GM18867 (cell line): ENCODE data around the gene ROBO4.

Source experiments
- ATAC-seq: cut with Tn5 transposase; IDR thresholded peaks from one replicate; pipeline ENCODE4 v1.9.1; 2021; ENCODE audit warnings: mild to moderate bottlenecking, moderate library complexity; ENCODE audit not compliant: unreplicated experiment

The ROBO4 gene

DNA sequence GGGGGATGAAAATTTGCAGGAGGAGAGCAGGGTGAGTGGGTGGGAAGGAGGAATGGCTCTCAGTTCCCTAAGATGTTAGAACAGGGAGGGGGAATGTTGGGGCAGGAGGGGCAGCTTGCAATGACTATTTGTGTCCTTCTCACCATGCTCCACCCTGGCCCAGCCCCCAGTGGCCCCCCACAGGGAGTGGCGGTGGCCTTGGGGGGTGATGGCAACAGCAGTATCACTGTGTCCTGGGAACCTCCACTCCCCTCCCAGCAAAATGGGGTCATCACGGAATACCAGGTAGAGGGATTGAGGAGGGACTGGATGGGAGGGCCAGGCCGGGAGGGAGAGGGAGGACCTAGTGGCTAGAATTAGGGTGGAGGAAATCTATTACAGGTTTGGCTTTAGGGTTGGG, 22.3 kb downstream of the ROBO4 start:
- ATAC-seq = no peak

- no peak for ATAC-seq
Measured at GRCh38 chr11:124874571-124875255, 23.0 kb downstream of the ROBO4 start.

- ATAC-seq = no peak
Measured at GRCh38 chr11:124873951-124874350, 23.7 kb downstream of the ROBO4 start.

GRCh38 chr11:124872741-124873140, 24.9 kb downstream of the ROBO4 start:
- ATAC-seq = no peak

- ATAC-seq = no peak
Measured at GRCh38 chr11:124872280-124872679, 25.4 kb downstream of the ROBO4 start.

DNA sequence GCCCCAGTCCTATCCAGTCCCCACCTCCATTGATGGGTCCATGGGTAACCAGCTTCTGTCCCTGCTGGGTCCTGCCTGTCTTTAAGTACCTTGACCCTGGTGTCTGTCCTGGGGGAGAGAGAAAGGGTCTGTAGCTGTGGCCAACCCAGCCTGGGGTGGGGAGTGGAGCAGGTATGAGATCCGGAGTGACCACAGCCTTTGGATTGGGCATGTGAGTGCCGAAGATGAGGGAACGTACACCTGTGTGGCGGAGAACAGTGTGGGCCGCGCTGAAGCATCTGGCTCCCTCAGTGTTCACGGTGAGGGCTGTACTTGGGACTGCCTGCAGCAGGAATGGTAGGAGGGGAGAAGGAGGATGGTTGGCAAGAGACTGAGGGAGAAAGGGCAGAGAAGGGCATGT, 27.2 kb downstream of the ROBO4 start:
- ATAC-seq = no peak

DNA sequence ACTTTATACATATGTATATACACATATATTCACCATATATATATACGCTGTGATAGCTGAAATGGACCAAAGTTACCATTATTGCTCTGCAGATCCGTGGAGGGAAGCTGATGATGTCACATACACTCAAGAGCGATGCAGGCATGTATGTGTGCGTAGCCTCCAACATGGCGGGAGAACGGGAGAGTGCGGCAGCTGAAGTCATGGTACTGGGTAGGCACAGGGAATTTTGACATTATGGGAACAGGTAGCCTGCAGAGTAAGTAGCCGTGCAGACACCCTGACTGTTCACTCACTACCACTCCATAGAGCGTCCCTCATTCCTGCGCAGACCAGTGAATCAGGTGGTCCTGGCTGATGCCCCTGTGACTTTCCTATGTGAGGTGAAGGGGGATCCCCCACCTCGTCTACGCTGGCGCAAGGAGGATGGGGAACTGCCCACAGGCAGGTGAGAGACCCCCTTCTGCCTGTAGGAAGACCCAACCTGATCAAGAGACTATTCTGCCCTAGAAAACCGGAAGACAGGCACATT, 27.7 kb downstream of the ROBO4 start:
- no peak for ATAC-seq

DNA sequence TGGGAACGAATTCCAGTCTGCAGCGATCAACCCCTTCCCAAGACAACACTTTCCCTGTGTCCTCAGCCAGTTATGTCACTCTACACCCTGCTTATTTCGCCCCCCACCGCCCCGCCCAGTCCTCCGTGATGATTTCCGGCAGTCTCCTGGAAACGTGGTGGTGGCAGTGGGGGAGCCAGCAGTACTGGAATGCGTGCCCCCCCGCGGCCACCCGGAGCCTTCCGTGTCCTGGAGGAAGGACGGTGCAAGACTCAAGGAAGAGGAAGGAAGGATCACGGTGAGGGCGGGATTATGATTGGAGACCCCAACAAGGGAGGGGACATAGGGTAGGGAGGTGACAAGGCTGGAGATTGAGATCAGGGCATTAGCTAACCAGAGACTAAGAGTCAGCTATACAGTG, 28.3 kb downstream of the ROBO4 start:
- no peak for ATAC-seq

GRCh38 chr11:124868331-124869274, 29.1 kb downstream of the ROBO4 start:
- ATAC-seq = no peak

- peak; percentile 69 for ATAC-seq
Measured at GRCh38 chr11:124867700-124868099, 30.0 kb downstream of the ROBO4 start.

- ATAC-seq = no peak
Measured at GRCh38 chr11:124865902-124866851, 31.5 kb downstream of the ROBO4 start.

- no peak for ATAC-seq
Measured at GRCh38 chr11:124865181-124865901, 32.3 kb downstream of the ROBO4 start, which contains the start of gene ROBO3. ROBO3 (plus strand) TSS chr11:124865432; CDS start chr11:124865578, 146 bp downstream.

- no peak for ATAC-seq
Measured at GRCh38 chr11:124864892-124865180, 32.8 kb downstream of the ROBO4 start.

DNA sequence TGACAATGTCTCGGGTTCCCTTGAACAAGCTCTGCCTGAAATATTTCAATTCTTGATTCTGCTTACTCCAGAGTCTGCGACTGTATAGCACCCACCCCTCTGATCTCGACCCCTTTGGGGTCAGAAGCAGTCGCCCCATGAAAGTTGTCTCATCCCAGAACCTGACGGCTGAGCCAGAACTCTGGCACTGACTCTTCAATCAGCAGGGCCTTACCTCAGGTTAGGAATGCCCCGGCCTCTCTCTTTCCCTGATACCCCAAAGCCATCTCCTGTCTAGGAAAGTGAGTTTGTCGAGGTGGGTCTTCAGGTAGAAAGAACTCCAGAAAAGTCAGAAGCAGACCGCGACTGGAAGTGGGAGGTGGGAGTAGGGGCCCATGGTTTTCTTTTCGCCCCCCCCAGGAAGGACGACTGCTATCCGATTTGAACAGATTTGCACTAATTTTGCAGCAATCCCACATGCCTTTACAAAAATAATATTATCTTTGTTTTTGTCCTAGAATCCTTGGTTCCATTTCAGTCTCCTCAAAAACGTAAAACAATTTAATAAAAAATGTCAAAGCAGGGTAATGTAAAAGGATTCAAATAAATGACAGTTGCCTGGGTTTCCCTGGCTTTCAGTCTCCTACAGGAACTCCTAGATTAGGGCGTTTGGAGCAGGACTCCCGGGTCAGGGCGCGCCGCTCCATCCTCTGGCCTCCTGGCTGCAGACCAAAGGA, 33.3 kb downstream of the ROBO4 start:
- no peak for ATAC-seq

DNA sequence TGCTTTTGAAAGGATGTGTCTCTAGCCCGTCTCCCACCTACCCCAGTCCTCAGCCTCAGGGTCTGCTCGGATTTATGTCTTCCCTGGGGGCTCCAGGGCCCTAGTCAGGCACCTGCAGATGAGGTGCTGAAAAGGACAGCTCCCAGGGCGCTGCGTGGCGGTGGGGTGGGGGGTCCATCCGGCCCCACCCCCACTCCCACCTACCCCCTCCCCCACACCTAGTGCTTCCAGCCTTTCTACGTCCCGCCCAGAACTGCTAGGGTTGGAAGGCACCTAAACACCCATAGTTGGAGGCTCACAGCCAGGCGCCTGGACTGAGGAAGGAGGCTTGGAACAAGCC, 33.9 kb downstream of the ROBO4 start:
- no peak for ATAC-seq

- ATAC-seq = no peak
Measured at GRCh38 chr11:124863137-124863825, 34.4 kb downstream of the ROBO4 start.

- ATAC-seq = no peak
Measured at GRCh38 chr11:124861670-124862069, 36.0 kb downstream of the ROBO4 start.

DNA sequence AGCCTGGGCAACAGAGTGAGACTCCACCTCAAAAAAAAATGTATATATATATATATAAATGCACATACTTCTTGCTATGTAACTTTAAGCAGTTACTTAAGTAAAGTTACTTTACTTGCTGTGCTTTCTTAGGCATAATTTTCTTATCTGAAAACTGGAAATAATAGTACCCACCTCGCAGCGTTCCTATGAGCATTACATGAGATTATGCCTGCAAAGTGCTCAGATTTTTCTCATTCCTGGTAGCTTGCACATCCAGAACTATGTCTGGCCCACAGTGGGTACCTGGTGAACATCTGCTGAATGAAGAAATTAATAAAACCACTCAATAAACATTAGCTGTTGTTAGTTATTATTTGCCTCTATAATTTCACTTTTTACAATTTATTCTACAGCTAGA, 38.5 kb downstream of the ROBO4 start:
- no peak for ATAC-seq

DNA sequence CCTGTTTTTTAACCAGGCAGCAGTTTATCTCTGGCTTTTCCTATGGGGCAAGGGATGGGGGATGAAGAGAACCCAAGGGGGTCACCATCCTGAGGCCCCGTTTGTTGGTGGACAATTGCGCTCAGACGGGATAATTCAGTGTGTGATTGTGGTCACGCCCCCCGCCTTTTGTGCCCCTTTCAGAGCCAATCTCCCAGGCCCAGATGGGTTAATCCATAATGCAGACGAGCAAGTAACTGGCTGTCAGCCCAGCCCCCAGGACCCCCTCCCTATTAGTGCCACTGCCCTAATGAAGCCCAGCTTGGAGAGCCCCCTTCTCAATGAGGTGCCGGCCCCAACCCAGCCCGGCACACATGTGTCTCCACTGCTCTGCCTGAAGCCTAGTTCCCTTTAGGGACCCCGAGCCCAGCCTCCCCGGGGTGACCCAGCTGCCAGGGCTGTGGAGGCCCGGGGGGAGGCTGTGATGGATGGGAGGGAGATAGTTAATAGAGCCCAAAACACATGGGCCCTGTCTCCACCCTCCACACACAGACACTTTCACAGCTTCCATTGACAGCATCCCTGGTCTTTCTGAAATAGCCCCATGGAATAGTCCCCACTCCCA, 51.5 kb downstream of the ROBO4 start:
- ATAC-seq = no peak
